Measurements from ENCODE around the gene NR2C2.
"Not testable (repeated sequence)": the region's sequence is repeated elsewhere in the genome, so short reads cannot be mapped to it uniquely, and the experiment has no call there.

The NR2C2 gene

GRCh38 chr3:14962762-14963161 is 15.4 kb downstream of the NR2C2 start:
- no peak for DNase-seq

- no peak for DNase-seq
Measured at GRCh38 chr3:14967285-14967684, 19.9 kb downstream of the NR2C2 start.

- no peak for DNase-seq
Measured at GRCh38 chr3:14969671-14970070, 22.3 kb downstream of the NR2C2 start.

DNA sequence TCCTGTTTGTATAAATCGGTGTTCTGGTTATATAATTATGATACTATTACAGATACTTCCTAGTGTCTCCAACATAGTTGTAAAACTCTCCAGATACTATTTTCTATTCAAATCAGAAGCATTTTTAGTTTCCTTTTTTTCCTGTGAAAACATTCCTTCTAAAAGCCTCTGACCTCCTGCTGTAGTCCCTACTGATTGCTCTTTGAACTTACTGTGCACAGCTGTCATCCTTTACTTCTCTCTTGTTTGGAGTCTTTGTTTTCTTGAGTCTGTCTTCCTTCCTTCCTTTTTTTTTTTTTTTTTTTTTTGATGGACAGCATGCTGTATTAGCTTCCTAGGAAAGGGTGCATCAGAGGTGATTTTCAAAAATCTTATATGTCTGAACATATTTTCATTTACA is 28.9 kb downstream of the NR2C2 start:
- DNase-seq, result no peak

- no peak for DNase-seq
Measured at GRCh38 chr3:14980689-14981088, 33.3 kb downstream of the NR2C2 start.

- no peak for DNase-seq
Measured at GRCh38 chr3:14984581-14985113, 37.3 kb downstream of the NR2C2 start.

- no peak for DNase-seq
Measured at GRCh38 chr3:14988988-14989394, 41.6 kb downstream of the NR2C2 start.

- no peak for DNase-seq
Measured at GRCh38 chr3:14989943-14990779, 42.8 kb downstream of the NR2C2 start.

- no peak for DNase-seq
Measured at GRCh38 chr3:14990780-14991148, 43.4 kb downstream of the NR2C2 start.

GRCh38 chr3:14991151-14991742 is 43.9 kb downstream of the NR2C2 start:
- DNase-seq, result no peak

DNA sequence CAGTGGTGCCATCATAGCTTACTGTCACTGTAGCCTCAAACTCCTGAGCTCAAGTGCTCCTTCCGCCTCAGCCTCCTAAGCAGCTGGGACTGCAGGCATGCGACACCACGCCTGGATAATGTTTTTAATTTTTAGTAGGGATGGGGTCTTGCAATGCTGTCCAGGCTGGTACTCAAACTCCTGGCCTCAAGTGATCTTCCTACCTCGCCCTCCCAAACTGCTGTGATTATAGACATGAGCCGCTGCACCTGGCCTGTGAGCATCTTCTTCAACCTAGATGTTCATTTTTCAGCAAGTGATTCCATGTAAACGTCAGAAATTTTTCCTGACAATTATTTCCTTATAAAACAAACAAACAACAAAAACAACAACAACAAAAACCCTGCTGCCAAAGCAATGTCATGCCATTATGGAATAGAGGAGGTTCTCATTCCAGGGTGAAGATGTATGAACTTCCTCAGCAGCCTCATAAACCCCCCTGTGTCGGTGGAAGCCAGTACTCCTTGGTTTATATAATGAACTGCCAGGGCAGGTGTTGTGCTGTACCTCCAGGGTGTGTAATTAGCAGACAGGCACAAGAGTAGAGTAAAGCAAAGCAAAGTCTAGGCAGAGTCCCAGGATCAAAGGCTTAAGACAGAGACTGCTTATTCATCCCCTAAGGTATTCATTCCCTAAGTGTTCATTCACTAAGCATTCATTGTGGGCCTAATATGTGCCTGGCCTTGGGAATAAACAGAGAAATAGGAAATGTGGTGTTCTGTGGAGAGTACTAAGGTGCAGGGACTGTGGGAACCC is 44.6 kb downstream of the NR2C2 start:
- DNase-seq, result no peak

GRCh38 chr3:14997941-14998340 is 50.6 kb downstream of the NR2C2 start:
- DNase-seq, result no peak

DNA sequence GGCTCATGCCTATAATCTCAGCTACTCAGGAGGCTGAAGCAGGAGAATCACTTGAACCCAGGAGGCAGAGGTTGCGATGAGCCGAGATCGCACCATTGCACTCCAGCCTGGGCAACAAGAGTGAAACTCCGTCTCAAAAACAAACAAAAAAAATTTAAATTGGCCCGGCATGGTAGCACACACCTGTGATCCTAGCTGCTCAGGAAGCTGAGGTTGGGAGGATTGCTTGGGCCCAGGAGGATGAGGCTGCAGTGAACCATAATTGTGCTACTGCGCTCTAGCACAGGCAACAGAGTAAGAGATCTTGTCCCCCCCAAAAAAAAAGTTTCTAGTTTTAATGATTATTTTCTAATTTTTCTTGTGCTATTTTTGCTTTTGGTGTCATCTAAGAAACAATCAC is 51.8 kb downstream of the NR2C2 start:
- not testable (repeated sequence) for DNase-seq

GRCh38 chr3:15007681-15008141 is 60.3 kb downstream of the NR2C2 start:
- no peak for DNase-seq

- no peak for DNase-seq
Measured at GRCh38 chr3:15009167-15009566, 61.8 kb downstream of the NR2C2 start.

DNA sequence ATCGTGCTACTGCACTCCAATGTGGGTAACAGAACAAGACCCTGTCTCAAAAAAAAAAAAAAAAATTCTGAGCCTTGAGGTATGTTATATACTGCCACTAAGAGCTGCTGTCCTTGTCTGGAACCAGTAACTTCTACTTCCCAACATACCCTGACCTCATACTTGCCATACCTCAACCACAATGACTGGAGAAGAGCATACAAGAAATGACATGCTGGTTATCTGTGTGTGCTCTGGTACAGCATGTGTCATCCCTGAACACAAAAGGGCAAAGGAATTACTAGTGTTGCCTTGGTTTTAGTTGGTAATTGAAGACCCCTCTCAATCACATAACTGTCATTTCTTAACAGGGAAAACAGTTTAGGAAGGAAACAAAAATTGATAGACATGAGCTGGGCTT is 63.3 kb downstream of the NR2C2 start:
- DNase-seq, result no peak

DNA sequence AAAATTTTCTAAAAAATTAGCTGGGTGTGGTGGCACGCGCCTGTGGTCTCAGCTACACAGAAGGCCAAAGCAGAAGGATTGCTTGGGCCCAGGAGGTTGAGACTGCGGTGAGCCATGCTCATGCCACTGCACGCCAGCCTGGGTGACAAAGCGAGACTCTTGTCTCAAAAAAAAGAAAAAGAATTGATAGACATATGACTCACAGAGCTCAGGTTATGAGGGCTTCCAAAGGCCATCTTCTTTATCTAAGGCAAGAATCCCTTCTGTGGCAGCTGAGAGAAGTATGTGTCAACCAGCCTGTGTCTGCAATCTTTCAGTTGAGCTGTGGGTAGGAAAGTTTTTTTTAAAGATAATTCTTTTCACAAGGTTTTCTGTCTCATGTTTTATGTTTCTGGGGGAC is 63.8 kb downstream of the NR2C2 start:
- DNase-seq, result no peak

DNA sequence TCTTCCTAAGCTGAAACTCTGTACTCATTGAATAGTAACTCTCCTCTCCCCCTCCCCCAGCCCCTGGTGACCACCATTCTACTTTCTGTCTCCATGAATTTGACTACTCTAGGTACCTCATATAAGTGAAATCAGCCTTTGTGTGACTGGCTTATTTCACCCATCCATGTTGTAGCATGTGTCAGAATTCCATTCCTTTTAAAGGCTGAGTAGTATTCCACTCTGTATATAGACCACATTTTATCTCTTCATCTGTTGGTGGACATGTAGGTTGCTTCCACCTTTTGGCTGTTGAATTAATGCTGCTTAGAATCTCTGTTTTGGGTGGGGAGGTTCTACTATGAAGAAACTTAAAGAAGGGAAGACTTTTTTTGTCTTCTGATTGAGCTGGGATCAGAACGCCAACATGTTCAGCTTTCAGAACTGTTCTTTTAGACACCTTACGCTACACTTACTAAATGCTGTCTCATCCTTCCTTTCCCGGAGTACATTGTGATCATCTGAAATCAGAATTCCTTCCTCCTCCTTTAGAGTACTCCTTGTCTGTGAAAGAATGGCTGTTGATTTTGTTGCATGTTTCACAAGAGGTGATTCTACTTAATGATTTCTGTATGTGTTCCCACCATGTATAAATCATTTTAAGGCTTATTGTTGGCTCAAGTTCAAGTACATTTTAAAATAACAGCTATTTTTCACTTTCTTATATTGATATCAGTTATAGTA is 67.4 kb downstream of the NR2C2 start:
- DNase-seq, result no peak

- no peak for DNase-seq
Measured at GRCh38 chr3:15015456-15015855, 68.1 kb downstream of the NR2C2 start.

DNA sequence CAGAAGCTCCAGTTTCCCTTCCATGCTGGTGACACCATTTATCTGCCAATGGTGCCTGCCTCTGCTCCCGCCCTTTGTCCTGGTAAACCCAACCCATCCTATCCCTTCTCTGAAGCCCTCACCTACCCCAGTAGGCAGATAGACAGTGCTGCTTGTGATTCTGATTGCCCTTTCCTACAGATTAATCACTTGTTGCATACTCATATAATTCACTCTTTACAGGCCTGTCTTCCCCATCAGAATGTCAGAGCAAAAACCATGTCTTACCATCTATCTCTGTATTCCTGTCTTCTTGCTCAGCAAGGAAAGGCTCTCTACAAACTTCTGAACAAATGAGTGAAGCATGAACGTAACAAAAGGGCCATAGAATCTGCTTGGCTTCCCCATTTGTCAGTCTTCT is 69.8 kb downstream of the NR2C2 start:
- DNase-seq, result no peak

- no peak for DNase-seq
Measured at GRCh38 chr3:15023249-15023648, 75.9 kb downstream of the NR2C2 start.

DNA sequence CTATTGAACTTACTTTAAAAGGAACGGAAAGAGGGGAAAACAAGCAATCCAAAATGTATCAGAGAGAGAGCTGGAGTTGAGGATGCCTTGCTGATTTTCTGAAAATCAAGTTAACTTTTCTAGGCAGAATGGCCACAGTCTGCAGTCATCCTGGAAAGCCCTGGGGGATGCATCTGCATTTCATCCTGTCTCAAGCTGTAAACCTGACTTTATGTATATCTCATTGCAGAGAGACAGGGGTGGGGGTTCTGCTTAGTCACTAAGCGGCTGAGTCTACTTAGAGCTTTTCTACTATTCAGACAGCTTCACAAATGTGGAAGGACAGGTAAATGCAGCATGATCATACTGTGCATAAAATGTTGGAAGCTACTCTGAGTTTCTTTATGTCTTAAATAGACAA is 76.3 kb downstream of the NR2C2 start:
- DNase-seq, result no peak

DNA sequence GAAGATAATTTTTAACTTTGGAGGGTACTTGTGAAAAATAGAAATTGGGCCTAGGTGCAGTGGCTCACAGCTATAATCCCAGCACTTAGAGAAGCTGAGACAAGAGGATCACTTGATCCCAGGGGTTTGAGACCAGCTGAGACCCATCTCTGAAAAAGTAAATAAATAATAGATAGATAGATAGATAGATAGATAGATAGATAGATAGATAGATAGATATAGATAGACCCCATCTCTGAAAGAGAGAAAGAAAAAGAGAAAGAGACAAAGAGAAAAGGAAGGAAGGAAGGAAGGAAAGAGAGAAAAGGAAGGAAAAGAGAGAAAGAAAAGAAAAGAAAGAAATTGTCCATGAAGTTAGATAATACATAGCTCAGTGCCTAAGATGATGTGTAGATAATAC is 82.2 kb downstream of the NR2C2 start:
- DNase-seq, result no peak
